ENCODE data around the gene STAT3.

Gene STAT3

DNA sequence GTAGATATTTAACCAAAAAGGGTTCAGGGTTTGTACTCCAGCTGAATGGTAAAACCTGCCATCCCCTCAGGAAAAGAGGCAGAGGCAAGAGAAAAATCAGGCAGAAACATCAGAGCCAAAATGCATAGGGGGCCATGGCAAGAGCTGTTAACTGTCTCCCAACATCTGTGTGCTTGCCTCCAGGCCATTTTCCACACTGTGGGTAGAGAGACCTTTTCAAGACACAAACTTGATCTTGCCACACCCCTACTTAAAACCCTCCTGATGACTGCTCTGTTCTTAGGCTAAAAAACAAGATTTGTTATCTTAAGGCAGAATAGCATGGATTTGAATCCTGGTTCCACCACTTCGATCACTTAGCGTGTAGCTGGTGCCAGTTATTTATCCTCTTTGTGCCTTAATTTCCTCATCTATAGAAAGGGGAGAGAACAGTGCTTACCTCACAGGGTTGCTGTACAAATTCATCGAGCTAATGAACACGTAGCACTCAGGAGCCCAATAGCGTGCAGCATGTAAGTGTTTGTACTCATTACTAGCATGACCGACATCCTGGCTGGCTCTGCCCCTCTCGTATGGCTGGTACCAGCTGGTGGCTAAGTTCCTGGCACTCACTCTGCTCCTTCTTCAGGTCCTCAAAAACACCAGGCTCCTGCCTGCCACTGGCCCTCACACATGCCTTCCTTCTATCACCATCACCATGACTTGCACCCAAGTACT, 25.8 kb downstream of the STAT3 start:
- TF ChIP-seq TAF1 (IDR thresholded peaks at IDR 0.05; ENCODE audit: low read depth), result no peak
- no peak for TF ChIP-seq FOXM1 (IDR thresholded peaks at IDR 0.05; ENCODE audit: borderline replicate concordance, low read depth)
- no peak for TF ChIP-seq TCF12 (IDR thresholded peaks at IDR 0.05; ENCODE audit: low read depth)
- no peak for TF ChIP-seq YY1 (IDR thresholded peaks at IDR 0.05; ENCODE audit: low read depth)
- TF ChIP-seq CREB1 (IDR thresholded peaks at IDR 0.05; ENCODE audit: low read depth), result no peak
- TF ChIP-seq, protein P1, sequence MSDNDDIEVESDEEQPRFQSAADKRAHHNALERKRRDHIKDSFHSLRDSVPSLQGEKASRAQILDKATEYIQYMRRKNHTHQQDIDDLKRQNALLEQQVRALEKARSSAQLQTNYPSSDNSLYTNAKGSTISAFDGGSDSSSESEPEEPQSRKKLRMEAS (IDR thresholded peaks at IDR 0.05), result no peak
- TF ChIP-seq, protein P2, sequence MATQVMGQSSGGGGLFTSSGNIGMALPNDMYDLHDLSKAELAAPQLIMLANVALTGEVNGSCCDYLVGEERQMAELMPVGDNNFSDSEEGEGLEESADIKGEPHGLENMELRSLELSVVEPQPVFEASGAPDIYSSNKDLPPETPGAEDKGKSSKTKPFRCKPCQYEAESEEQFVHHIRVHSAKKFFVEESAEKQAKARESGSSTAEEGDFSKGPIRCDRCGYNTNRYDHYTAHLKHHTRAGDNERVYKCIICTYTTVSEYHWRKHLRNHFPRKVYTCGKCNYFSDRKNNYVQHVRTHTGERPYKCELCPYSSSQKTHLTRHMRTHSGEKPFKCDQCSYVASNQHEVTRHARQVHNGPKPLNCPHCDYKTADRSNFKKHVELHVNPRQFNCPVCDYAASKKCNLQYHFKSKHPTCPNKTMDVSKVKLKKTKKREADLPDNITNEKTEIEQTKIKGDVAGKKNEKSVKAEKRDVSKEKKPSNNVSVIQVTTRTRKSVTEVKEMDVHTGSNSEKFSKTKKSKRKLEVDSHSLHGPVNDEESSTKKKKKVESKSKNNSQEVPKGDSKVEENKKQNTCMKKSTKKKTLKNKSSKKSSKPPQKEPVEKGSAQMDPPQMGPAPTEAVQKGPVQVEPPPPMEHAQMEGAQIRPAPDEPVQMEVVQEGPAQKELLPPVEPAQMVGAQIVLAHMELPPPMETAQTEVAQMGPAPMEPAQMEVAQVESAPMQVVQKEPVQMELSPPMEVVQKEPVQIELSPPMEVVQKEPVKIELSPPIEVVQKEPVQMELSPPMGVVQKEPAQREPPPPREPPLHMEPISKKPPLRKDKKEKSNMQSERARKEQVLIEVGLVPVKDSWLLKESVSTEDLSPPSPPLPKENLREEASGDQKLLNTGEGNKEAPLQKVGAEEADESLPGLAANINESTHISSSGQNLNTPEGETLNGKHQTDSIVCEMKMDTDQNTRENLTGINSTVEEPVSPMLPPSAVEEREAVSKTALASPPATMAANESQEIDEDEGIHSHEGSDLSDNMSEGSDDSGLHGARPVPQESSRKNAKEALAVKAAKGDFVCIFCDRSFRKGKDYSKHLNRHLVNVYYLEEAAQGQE (IDR thresholded peaks at IDR 0.05; ENCODE audit: low read depth), result no peak
- TF ChIP-seq CEBPB (IDR thresholded peaks at IDR 0.05), result no peak
- TF ChIP-seq EP300 (IDR thresholded peaks at IDR 0.05; ENCODE audit: borderline replicate concordance), result no peak
- TF ChIP-seq TEAD4 (IDR thresholded peaks at IDR 0.05), result no peak
- no peak for TF ChIP-seq RAD21 (IDR thresholded peaks at IDR 0.05; ENCODE audit: low read depth)
- TF ChIP-seq USF1 (IDR thresholded peaks at IDR 0.05), result no peak
- no peak for TF ChIP-seq EGR1 (IDR thresholded peaks at IDR 0.05)

GRCh38 chr17:42361781-42362186, 26.5 kb downstream of the STAT3 start:
- TF ChIP-seq RAD21 (IDR thresholded peaks at IDR 0.05; ENCODE audit: low read depth) (no peak), EGR1 (IDR thresholded peaks at IDR 0.05) (no peak), CEBPB (IDR thresholded peaks at IDR 0.05) (no peak), YY1 (IDR thresholded peaks at IDR 0.05; ENCODE audit: low read depth) (no peak), USF1 (IDR thresholded peaks at IDR 0.05) (no peak), FOXM1 (IDR thresholded peaks at IDR 0.05; ENCODE audit: borderline replicate concordance, low read depth) (no peak), ZBTB7A (IDR thresholded peaks at IDR 0.05; ENCODE audit: low read depth) (no peak), NFIC (IDR thresholded peaks at IDR 0.05) (no peak), CREB1 (IDR thresholded peaks at IDR 0.05; ENCODE audit: low read depth) (no peak), TEAD4 (IDR thresholded peaks at IDR 0.05) (no peak), TCF12 (IDR thresholded peaks at IDR 0.05; ENCODE audit: low read depth) (no peak)
- TF ChIP-seq, protein P2 (IDR thresholded peaks at IDR 0.05; ENCODE audit: low read depth), result no peak
- TF ChIP-seq, protein P1 (IDR thresholded peaks at IDR 0.05), result no peak

DNA sequence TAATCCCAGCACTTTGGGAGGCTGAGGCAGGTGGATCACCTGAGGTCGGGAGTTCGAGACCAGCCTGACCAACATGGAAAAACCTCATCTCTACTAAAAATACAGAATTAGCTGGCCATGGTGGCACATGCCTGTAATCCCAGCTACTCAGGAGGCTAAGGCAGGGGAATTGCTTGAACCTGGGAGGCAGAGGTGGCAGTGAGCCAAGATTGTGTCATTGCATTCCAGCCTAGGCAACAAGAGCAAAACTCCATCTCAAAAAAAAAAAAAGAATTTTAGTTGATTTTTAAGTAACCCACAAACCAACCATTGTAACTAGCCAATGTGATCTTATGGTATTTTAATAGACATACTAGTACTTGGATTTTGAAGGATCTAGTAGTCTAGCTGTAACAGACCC, 27.9 kb downstream of the STAT3 start:
- peak; percentile 54 for TF ChIP-seq NFIC (IDR thresholded peaks at IDR 0.05)

- TF ChIP-seq USF1 (IDR thresholded peaks at IDR 0.05) (no peak), TCF12 (IDR thresholded peaks at IDR 0.05; ENCODE audit: low read depth) (no peak), ZBTB7A (IDR thresholded peaks at IDR 0.05; ENCODE audit: low read depth) (no peak), NFIC (IDR thresholded peaks at IDR 0.05) (no peak), CREB1 (IDR thresholded peaks at IDR 0.05; ENCODE audit: low read depth) (no peak), RAD21 (IDR thresholded peaks at IDR 0.05; ENCODE audit: low read depth) (no peak), TEAD4 (IDR thresholded peaks at IDR 0.05) (no peak), TAF1 (IDR thresholded peaks at IDR 0.05; ENCODE audit: low read depth) (no peak), YY1 (IDR thresholded peaks at IDR 0.05; ENCODE audit: low read depth) (no peak), FOXM1 (IDR thresholded peaks at IDR 0.05; ENCODE audit: borderline replicate concordance, low read depth) (no peak), EP300 (IDR thresholded peaks at IDR 0.05; ENCODE audit: borderline replicate concordance) (no peak)
- TF ChIP-seq, protein P2 (IDR thresholded peaks at IDR 0.05; ENCODE audit: low read depth), result no peak
- TF ChIP-seq, protein P1 (IDR thresholded peaks at IDR 0.05), result no peak
Measured at GRCh38 chr17:42359133-42359532, 29.1 kb downstream of the STAT3 start.

Data from Ishikawa (cell line).